Activated B cell treated with CpG ODN at 0.5 μM for 24 hours (primary cell): ENCODE data around the gene TPT1. TPM values are rescaled to one million over a fixed set of nuclear protein-coding genes. Genes with fewer than 3 reads are reported as not detected.
A peak's percentile ranks its signal among the peaks of the same experiment; 100 is the strongest.

Source experiments
- ATAC-seq: fragments of 200-7000 bp; cut with Tn5 transposase; one replicate; pipeline ENCODE4 v1.10.0; 2021; ENCODE audit warnings: low read depth, mild to moderate bottlenecking, moderate library complexity
- CTCF ChIA-PET: fragments of 350-600 bp; sonication (Branson Sonifier 250); formaldehyde crosslinking; loops from one replicate; lab custom pipeline; 2021; ENCODE audit warnings: antibody characterized with exemption; lab: Charles Lee
- POLR2A ChIA-PET: fragments of 350-600 bp; sonication (Branson Sonifier 250); formaldehyde crosslinking; loops from one replicate; lab custom pipeline; 2021; ENCODE audit warnings: antibody characterized with exemption; lab: Charles Lee
- DNase-seq: peaks from one replicate; pipeline ENCODE4 v3.0.0; 2022
- H3K27ac Mint-ChIP-seq: one replicate; pipeline ENCODE4 v1.8.0; 2020; ENCODE audit warnings: mixed read lengths
- H3K27me3 Mint-ChIP-seq: one replicate; pipeline ENCODE4 v1.8.0; 2021; ENCODE audit warnings: mixed read lengths
- H3K36me3 Mint-ChIP-seq: one replicate; pipeline ENCODE4 v1.8.0; 2021; ENCODE audit warnings: low read depth, mixed read lengths
- H3K4me1 Mint-ChIP-seq: one replicate; pipeline ENCODE4 v1.8.0; 2021; ENCODE audit warnings: mixed read lengths
- H3K4me3 Mint-ChIP-seq: one replicate; pipeline ENCODE4 v1.8.0; 2020; ENCODE audit warnings: mild to moderate bottlenecking, mixed read lengths
- H3K9me3 Mint-ChIP-seq: one replicate; pipeline ENCODE4 v1.8.0; 2020; ENCODE audit warnings: mixed read lengths
- intact Hi-C: fragments of 100-400 bp; cut with micrococcal nuclease; formaldehyde crosslinking; loops from one replicate; pipeline ENCODE4 v1.15.1; 2024
- total RNA-seq: library from RNA; stranded (reverse); gene quantifications from 2 replicates; pipeline ENCODE4 v1.2.3, GENCODE V29; 2022
- TF ChIP-seq, protein P1 (sequence below): fragments of 200-600 bp; IDR thresholded peaks from one replicate; pipeline ENCODE4 v1.8.0; 2022; ENCODE audit warnings: antibody characterized with exemption, mild to moderate bottlenecking

The TPT1 gene
- total RNA-seq, 1 donor from 2014 or later, result 3,880 TPM

DNA sequence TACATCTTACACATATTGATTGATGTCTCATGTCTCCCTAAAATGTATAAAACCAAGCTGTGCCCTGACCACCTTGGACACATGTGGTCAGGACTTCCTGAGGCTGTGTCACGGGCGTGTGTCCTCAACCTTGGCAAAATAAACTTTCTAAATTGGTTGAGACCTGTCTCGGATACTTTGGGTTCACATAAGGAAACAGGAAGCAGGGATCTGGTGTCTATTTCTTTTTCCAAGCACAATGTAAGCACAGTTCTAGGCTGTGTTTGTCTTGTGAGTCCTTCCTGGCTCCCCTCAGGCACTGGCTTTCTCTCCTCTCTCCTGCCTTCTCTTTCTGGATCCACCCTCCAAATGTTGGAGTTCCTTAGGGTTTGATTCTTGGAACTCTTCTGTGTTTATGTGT is 27.6 kb upstream of the TPT1 start:
- H3K4me3 Mint-ChIP-seq, result no peak overlapping the region
- DNase-seq (no peak), ATAC-seq (no peak)
- peaks cover 4% of the 10 kb centered on the region for H3K9me3 Mint-ChIP-seq
- intact Hi-C loops, result no loop called here
- ChIA-PET CTCF (interaction anchor here (1.5 to 3.3 kb wide), 2 partner anchors 29 to 49 kb away, joined by 5 to 17 read pairs; partner anchors contain the start of gene SLC25A30), POLR2A (interaction anchor here (2.7 kb wide), 1 partner anchor 27 kb away, joined by 31 read pairs; the partner anchor contains the start of gene TPT1)
- H3K4me1 Mint-ChIP-seq, result peaks cover 32% of the 10 kb centered on the region
- H3K27me3 Mint-ChIP-seq, result no peaks in the 10 kb centered on the region
- peaks cover 9% of the 10 kb centered on the region for H3K36me3 Mint-ChIP-seq
- TF ChIP-seq, protein P1, sequence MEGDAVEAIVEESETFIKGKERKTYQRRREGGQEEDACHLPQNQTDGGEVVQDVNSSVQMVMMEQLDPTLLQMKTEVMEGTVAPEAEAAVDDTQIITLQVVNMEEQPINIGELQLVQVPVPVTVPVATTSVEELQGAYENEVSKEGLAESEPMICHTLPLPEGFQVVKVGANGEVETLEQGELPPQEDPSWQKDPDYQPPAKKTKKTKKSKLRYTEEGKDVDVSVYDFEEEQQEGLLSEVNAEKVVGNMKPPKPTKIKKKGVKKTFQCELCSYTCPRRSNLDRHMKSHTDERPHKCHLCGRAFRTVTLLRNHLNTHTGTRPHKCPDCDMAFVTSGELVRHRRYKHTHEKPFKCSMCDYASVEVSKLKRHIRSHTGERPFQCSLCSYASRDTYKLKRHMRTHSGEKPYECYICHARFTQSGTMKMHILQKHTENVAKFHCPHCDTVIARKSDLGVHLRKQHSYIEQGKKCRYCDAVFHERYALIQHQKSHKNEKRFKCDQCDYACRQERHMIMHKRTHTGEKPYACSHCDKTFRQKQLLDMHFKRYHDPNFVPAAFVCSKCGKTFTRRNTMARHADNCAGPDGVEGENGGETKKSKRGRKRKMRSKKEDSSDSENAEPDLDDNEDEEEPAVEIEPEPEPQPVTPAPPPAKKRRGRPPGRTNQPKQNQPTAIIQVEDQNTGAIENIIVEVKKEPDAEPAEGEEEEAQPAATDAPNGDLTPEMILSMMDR, result no peak
- peak overlapping the region; percentile 82 for H3K27ac Mint-ChIP-seq

DNA sequence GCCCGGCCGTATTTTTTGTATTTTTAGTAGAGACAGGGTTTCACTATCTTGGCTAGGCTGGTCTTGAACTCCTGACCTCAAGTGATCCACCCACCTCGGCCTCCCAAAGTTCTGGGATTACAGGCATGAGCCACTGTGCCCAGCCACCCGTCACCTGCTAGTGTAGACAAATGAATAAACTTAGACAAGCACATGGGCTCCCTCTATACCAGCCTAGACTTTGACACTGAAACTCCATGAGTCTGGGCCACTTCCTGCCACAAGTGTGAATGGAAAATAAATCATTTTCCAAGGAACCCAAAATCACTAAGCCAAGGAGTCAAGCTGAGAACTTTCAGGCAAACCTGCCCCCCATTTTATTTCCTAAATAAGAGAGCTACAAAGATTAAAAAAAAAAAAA is 27.0 kb upstream of the TPT1 start:
- H3K36me3 Mint-ChIP-seq, result peaks cover 9% of the 10 kb centered on the region
- intact Hi-C loops, result no loop called here
- ChIA-PET CTCF (interaction anchor here (0.8 to 1.5 kb wide), 5 partner anchors 26 to 321 kb away, joined by 3 to 5 read pairs (median 3); no protein-coding TSS in a partner anchor), POLR2A (interaction anchor here (0.6 to 2.7 kb wide), 9 partner anchors 10 to 1489 kb away, joined by 3 to 31 read pairs (median 6); partner anchors contain the start of genes COG3, SLC25A30 and TPT1)
- peak overlapping the region; percentile 82 for H3K27ac Mint-ChIP-seq
- TF ChIP-seq, protein P1, result no peak
- no peak overlapping the region for H3K4me3 Mint-ChIP-seq
- H3K27me3 Mint-ChIP-seq, result no peaks in the 10 kb centered on the region
- DNase-seq (no peak), ATAC-seq (no peak)
- H3K4me1 Mint-ChIP-seq, result peaks cover 32% of the 10 kb centered on the region
- H3K9me3 Mint-ChIP-seq, result peaks cover 6% of the 10 kb centered on the region

DNA sequence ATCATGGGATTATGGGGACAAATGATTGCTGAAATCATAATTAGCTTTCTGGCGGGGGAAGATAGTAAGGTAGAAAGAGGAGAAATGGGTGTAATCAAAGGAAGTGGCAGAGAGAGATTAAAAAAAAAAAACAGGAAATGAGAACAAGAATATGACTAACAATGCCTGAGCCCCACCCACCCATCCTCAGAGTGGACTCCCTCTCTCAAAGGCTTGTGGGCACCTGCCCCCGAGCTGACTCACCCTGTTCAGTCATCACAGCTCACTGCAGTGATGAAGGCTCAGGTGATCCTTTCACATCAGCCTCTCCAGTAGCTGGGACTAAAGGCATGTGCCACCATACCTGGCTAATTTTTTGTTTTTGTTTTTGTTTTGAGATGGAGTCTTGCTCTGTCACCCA is 26.4 kb upstream of the TPT1 start:
- TF ChIP-seq, protein P1, result no peak
- intact Hi-C loops, result loop anchor here (1.0 kb wide), 3 partner anchors 26 to 97 kb away; partner anchors contain the start of genes COG3, SLC25A30 and TPT1
- peak overlapping the region; percentile 82 for H3K27ac Mint-ChIP-seq
- H3K4me3 Mint-ChIP-seq, result peak overlapping the region; percentile 39
- no peaks in the 10 kb centered on the region for H3K27me3 Mint-ChIP-seq
- DNase-seq (peak; percentile 56), ATAC-seq (peak; percentile 100)
- peaks cover 11% of the 10 kb centered on the region for H3K36me3 Mint-ChIP-seq
- H3K4me1 Mint-ChIP-seq, result peaks cover 32% of the 10 kb centered on the region
- H3K9me3 Mint-ChIP-seq, result peaks cover 6% of the 10 kb centered on the region
- CTCF ChIA-PET, result interaction anchor here (0.8 to 1.5 kb wide), 5 partner anchors 25 to 320 kb away, joined by 3 to 5 read pairs (median 3); no protein-coding TSS in a partner anchor
- POLR2A ChIA-PET, result interaction anchor here (0.6 to 2.7 kb wide), 13 partner anchors 9 to 1489 kb away, joined by 3 to 31 read pairs (median 5); partner anchors contain the start of genes COG3, SLC25A30 and TPT1

DNA sequence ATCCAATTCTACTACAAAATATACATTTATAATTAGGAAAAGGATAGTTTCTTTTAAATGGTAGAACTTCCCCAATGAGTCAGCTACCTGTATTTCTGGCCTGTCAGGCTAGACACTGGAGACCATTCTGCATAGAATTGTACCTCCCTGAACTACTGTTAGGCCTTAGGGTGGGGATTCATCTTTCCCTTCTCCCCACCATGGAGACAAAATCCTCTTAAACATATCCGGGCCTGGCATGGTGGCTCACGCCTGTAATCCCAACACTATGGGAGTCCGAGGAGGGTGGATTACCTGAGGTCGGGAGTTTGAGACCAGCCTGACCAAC is 24.5 kb upstream of the TPT1 start:
- TF ChIP-seq, protein P1, result no peak
- intact Hi-C loops, result no loop called here
- Mint-ChIP-seq H3K36me3 (peaks cover 22% of the 10 kb centered on the region), H3K27ac (no peak overlapping the region), H3K9me3 (peaks cover 6% of the 10 kb centered on the region), H3K4me3 (no peak overlapping the region), H3K4me1 (peaks cover 26% of the 10 kb centered on the region), H3K27me3 (no peaks in the 10 kb centered on the region)
- DNase-seq (no peak), ATAC-seq (no peak)
- CTCF ChIA-PET, result no interaction called here
- POLR2A ChIA-PET, result no interaction called here

DNA sequence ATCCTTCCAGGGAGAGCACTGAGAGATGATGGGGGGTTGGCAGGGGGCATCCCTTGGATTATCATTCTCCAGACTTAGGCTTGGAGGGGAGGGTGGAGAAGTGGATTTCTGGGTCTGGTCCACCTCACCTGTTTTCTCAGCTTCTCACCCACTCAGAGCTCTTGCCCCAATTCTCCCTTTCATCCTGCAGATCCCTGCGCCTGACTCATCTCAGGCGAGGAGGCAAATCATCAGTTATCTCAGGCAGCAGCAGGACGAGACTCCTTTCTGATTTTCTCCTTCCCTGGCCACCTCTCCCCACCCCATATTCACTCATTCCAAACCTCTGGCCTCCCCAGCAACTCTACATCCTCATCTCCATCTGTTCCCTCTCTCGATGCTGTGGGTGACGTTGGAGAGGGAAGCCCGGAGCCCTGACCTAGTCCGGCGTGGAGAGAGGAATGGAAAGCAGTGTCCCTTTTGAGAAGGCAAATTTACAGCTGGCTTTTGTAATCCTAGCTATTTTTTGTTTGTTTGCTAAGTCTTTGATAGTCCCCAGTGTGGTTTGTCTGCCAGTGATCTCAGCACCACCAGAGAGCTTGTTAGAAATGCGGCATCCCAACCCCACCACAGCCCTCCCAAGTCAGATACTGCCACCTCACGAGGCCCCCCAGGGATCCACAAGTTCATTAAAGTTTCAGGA is 24.0 kb upstream of the TPT1 start:
- intact Hi-C loops, result no loop called here
- Mint-ChIP-seq H3K27me3 (no peaks in the 10 kb centered on the region), H3K4me1 (peaks cover 26% of the 10 kb centered on the region), H3K9me3 (peaks cover 6% of the 10 kb centered on the region), H3K36me3 (peaks cover 27% of the 10 kb centered on the region), H3K4me3 (no peak overlapping the region), H3K27ac (no peak overlapping the region)
- ATAC-seq (no peak), DNase-seq (no peak)
- TF ChIP-seq, protein P1, result no peak
- CTCF ChIA-PET, result no interaction called here
- POLR2A ChIA-PET, result no interaction called here
